Measurements from ENCODE around the gene MC4R. TPM values are rescaled to one million over a fixed set of nuclear protein-coding genes. Genes with fewer than 3 reads are reported as not detected.
"Not testable (repeated sequence)": the region's sequence is repeated elsewhere in the genome, so short reads cannot be mapped to it uniquely, and the experiment has no call there.

Gene MC4R
- total RNA-seq, result not detected
- long read RNA-seq, result 0 reads

- intact Hi-C loops (cut with micrococcal nuclease), result no loop called here
- DNase-seq, result no peak
- peak; percentile 70 for ATAC-seq
Measured at GRCh38 chr18:60372596-60372995, at the start of gene MC4R. MC4R (minus strand) TSS chr18:60372775; CDS start chr18:60372349, 426 bp downstream.

DNA sequence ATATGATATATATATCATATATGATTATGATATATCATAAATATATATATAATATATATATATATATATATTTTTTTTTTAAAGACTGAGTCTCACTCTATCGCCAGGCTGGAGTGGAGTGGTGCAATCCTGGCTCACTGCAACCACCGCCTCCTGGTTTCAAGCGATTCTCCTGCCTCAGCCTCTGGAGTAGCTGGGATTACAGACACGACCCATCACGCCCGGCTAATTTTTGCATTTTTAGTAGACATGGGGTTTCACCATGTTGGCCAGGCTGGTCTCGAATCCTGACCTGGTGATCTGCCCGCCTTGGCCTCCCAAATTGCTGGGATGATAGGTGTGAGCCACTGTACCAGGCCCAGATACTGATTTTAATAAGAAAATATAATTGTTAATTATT, 49.7 kb upstream of the MC4R start:
- DNase-seq; ATAC-seq; intact Hi-C loops (cut with micrococcal nuclease): not testable (repeated sequence)

- ATAC-seq (no peak), DNase-seq (no peak)
- intact Hi-C loops (cut with micrococcal nuclease), result no loop called here
Measured at GRCh38 chr18:60421356-60422118, 49.0 kb upstream of the MC4R start.

DNA sequence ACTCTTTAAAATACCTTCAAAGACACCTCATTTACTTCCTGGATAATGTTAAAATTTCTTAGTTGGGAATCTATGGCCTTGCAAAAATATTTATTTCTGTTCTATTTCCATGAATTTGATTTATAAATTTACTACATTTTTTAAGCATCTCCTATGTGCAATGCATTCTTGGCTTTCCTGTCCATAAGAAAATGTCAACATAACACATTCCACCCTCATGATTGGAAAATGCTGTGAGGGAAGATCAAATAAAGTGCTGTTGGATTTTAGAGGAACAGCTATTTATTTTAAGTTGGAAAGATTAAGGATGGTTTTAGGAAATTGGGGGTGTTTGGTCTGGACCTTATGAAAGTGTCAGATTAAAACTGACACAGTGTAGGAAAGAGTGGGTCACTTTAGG, 45.4 kb upstream of the MC4R start:
- ATAC-seq (no peak), DNase-seq (no peak)
- intact Hi-C loops (cut with micrococcal nuclease), result no loop called here

DNA sequence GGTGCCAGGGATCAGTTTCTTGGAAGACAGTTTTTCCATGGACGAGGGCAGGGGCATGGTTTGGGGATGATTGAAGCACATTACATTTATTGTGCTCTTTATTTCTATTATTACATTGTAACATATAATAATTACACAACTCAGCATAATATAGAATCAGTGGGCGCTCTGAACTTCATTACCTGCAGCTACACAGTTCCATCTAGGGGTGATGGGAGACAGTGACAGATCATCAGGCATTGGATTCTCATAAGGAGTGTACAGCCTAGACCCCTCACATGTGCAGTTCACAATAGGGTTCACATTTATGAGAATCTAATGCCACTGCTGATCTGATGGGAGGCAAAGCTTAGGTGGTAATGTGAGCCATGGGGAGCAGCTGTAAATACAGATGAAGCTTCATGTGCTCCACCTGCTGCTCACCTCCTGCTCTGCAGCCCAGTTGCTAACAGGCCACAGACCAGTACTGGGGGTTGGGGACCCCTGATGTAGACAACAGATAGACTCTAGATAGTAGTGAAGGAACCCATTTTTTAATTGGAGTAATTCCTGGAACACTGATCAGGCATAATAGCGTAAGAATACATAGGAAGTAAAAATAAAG, 41.5 kb upstream of the MC4R start:
- DNase-seq (no peak), ATAC-seq (no peak)
- intact Hi-C loops (cut with micrococcal nuclease), result no loop called here

DNA sequence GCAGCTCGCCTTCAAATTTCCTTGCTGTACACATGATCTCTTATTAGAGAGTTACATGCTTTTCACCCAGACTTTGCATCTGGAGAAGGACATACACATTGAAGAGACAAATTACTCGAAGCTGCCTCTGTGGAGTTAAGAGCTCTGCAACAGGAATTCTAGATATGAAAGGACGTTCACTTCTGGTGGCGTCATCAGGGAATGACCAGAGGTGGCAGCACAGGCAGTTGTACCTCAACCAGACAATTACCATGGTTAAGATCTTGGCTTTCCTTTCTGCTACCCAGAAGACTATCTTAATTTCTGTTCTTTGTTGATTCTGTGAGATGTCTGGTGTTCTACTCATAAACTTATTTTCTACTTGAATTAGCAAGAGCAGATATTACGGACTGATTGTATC, 39.1 kb upstream of the MC4R start:
- intact Hi-C loops (cut with micrococcal nuclease), result no loop called here
- ATAC-seq (no peak), DNase-seq (no peak)

DNA sequence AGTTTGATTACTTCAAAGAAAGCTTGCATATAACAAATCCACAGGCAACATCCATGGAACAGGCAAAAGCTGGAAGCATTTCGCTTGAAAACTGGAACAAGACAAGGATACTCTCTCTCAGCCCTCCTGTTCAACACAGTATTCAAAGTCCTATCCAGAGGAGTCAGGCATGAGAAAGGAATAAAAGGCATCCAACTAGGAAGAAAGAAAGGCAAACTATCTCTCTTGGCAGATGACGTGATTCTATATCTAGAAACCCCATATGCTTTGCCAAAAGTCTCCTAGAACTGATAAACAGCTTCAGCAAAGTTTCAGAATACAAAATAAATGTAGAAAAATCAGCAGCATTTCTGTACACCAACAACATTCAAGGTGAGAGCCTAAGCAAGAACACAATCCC, 34.1 kb upstream of the MC4R start:
- intact Hi-C loops (cut with micrococcal nuclease), result no loop called here
- ATAC-seq (no peak), DNase-seq (no peak)

- intact Hi-C loops (cut with micrococcal nuclease), result no loop called here
- no peak for ATAC-seq
- no peak for DNase-seq
Measured at GRCh38 chr18:60404486-60405085, 32.0 kb upstream of the MC4R start.

- intact Hi-C loops (cut with micrococcal nuclease), result no loop called here
- no peak for ATAC-seq
- DNase-seq, result no peak
Measured at GRCh38 chr18:60401346-60401745, 28.8 kb upstream of the MC4R start.

DNA sequence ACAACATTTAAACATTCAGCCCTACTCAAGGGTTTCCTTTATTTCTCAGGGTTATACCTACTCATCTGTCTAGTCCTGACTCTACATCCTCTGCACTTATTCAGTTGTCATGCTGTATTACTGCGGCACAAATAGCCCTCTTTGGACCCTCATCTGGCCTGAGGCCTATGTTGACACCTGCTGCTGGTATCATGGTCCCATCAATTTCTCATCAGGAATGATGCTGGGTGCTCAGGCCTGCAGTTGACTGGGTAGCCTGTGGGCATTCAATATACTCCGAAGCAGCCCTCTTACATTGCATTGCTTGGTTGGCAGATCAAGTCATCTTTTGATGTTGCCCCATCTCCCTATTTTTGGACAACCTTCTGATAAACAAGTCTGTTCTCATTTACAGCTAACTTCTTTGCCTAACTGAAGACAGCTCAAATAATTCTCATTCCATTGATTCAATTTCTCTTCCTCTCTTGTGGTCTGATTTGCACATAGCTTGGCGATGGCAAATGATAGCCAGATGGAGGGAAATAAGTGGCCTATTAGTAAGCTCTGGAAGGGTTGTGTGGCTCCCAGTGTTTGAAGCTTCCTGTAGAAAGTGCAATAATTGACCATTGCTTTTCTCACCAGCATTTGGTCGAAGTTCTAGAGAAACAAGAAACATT, 19.1 kb upstream of the MC4R start:
- intact Hi-C loops (cut with micrococcal nuclease), result no loop called here
- ATAC-seq, result no peak
- no peak for DNase-seq

GRCh38 chr18:60389314-60389713, 16.7 kb upstream of the MC4R start:
- intact Hi-C loops (cut with micrococcal nuclease), result no loop called here
- DNase-seq (no peak), ATAC-seq (no peak)

DNA sequence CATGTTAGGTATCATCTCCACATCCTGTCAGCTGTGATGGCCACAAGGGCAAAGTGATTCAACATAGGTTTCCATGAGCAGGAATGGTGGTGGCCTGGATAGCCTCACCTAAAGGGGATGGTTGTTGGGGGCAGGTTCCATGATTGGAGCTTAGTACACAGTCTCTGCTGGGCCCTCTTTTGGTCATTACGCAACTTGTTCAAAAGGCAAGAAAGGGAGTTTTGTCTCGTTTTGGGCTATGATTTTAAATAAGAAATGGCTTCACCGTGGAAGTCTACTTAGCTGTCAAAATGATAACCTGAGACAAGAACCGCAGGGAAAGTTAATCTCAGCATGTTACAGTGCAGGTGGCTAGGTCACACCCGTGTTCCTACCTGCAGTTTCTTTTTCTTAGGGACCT, 13.1 kb upstream of the MC4R start:
- ATAC-seq (no peak), DNase-seq (no peak)
- intact Hi-C loops (cut with micrococcal nuclease), result no loop called here

- ATAC-seq (no peak), DNase-seq (no peak)
- intact Hi-C loops (cut with micrococcal nuclease), result no loop called here
Measured at GRCh38 chr18:60383893-60384292, 11.3 kb upstream of the MC4R start.

DNA sequence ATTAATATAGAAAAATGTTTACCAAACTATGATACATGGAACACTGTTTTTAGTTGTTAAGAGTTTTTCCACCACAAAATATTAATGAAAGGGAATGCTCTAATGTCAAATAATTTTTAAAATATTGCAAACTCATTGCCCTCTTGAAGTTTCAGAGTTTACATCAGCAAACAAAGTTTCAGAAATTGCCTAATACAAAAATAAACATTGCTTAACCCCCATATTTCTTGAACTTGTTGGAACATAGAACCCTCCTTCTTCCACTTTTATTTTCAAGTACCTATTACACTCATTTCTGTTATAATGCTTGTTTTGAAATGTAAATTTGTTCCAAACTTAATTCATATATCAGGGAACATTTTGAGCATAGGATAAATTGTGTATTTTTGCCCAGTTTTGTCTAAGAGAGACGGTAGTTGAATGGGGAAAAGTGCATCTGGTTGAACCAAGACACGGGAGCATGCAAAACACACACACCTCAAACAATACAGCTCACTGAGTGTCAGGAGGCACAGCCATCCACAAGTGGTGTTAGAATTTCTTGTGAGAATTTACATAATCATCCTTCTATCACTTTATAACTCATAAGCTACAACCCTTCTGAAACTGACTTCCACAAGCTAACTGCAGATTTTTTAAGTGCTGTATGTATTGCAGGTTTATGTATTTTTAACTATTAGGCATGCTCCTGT, 5.3 kb upstream of the MC4R start:
- DNase-seq (no peak), ATAC-seq (no peak)
- intact Hi-C loops (cut with micrococcal nuclease), result no loop called here

DNA sequence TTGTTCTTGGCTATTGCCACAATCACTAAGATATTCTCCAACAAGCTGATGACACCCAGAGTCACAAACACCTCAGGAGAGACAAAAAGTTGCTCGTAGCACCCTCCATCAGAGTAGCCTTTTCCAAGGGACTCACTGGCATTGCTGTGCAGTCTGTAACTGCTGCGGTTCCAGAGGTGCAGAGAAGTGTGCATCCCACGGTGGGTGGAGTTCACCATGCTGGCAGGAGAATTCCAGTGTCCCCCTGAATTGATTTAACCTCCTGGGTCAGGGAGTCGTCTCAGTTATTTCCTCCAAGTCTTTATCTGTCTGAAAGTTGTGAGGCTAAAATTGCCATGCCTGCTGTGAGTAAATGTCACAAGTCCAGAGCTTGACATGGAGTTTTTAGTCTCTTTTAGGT, 443 bp downstream of the MC4R start:
- DNase-seq (no peak), ATAC-seq (no peak)
- intact Hi-C loops (cut with micrococcal nuclease), result no loop called here

DNA sequence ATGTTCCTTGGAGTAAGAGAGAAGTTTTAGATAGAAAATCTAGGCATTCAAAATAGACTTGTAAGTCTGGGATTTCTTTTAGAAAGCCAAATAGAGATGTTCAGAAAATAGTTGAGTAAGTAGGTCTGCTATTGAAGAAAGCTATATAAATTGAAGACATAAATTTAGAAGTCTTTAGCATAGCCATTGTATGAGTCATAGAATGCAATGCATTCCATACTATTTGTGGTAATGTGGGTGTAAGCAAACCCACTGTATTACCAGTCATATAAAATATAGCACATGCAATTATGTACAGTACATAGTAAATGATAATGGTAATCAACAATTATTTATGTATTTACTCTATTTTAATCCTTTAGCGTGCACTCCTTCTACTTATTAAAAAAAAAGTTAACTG, 14.1 kb downstream of the MC4R start:
- ATAC-seq (no peak), DNase-seq (no peak)
- intact Hi-C loops (cut with micrococcal nuclease), result no loop called here

GRCh38 chr18:60350941-60351340, 21.6 kb downstream of the MC4R start:
- ATAC-seq, result no peak
- no peak for DNase-seq
- intact Hi-C loops (cut with micrococcal nuclease), result no loop called here

GRCh38 chr18:60350150-60350549, 22.4 kb downstream of the MC4R start:
- no peak for DNase-seq
- no peak for ATAC-seq
- intact Hi-C loops (cut with micrococcal nuclease), result no loop called here

- DNase-seq (no peak), ATAC-seq (no peak)
- intact Hi-C loops (cut with micrococcal nuclease), result no loop called here
Measured at GRCh38 chr18:60347526-60348045, 25.0 kb downstream of the MC4R start.

Measured in left ventricle myocardium superior (tissue), 1 donor.